ENCODE results near the gene CCDC71. TPM values are rescaled to one million over a fixed set of nuclear protein-coding genes. Genes with fewer than 3 reads are reported as not detected.

The CCDC71 gene
- total RNA-seq, 2 experiments from 2014 or later: 23.4 to 27.9 TPM

DNA sequence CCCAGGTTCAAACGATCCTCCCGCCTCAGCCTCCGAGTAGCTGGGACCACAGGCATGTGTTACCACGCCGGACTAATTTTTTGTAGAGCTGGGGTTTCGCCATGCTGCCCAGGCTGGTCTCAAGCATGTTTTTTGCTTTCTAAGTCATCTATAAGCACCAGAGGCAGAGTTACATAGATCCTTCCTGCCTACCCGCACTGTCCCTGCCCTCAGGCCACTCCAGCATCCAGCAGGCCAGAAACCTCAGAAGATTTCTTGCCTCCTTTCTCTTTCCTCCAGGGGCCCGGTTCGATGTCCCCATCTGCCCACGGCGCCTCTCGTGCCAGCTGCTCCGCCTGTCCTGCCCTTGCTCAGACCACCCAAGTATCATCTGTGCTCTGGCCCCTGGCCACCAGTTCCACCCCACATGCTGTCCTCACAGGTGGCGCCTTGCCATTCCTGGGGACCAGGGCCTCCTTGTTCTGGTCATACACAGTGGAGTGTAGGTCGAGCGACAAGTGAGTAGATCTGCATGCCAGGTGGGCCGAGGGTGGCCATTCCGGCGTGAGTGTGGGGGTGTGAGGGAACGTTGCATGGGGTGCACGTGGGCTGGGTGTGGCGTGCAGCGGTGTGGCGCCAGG is 32.6 kb upstream of the CCDC71 start:
- Histone ChIP-seq H4K20me1 (ENCODE audit: insufficient read depth, low read length) (no peaks in the 10 kb centered on the region), H3K36me3 (ENCODE audit: insufficient read depth, low read length) (no peaks in the 10 kb centered on the region), H3K9me2 (ENCODE audit: insufficient read depth, low read length) (no peaks in the 10 kb centered on the region), H2AFZ (ENCODE audit: low read length) (no peak overlapping the region), H3K9me3 (ENCODE audit: low read length) (no peaks in the 10 kb centered on the region), H3K79me2 (ENCODE audit: insufficient read depth, low read depth, low read length) (no peaks in the 10 kb centered on the region), H3K27ac (ENCODE audit: low read depth, low read length, poor library complexity, severe bottlenecking) (no peak overlapping the region), H3K4me1 (ENCODE audit: insufficient read depth, low read length, poor library complexity, severe bottlenecking) (no peaks in the 10 kb centered on the region), H3K4me3 (ENCODE audit: low read depth, low read length, poor library complexity, severe bottlenecking) (no peak overlapping the region), H3K4me2 (ENCODE audit: low read length) (no peak overlapping the region)
- ChIA-PET CTCF (ENCODE audit: unreplicated experiment) (no interaction called here), POLR2A (no interaction called here)
- no peak for DNase-seq (ENCODE audit: low spot score)
- no peak for TF ChIP-seq EZH2phosphoT487 (IDR thresholded peaks at IDR 0.05; ENCODE audit: borderline replicate concordance, low read depth, low read length)
- TF ChIP-seq, protein P1, sequence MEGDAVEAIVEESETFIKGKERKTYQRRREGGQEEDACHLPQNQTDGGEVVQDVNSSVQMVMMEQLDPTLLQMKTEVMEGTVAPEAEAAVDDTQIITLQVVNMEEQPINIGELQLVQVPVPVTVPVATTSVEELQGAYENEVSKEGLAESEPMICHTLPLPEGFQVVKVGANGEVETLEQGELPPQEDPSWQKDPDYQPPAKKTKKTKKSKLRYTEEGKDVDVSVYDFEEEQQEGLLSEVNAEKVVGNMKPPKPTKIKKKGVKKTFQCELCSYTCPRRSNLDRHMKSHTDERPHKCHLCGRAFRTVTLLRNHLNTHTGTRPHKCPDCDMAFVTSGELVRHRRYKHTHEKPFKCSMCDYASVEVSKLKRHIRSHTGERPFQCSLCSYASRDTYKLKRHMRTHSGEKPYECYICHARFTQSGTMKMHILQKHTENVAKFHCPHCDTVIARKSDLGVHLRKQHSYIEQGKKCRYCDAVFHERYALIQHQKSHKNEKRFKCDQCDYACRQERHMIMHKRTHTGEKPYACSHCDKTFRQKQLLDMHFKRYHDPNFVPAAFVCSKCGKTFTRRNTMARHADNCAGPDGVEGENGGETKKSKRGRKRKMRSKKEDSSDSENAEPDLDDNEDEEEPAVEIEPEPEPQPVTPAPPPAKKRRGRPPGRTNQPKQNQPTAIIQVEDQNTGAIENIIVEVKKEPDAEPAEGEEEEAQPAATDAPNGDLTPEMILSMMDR (conservative IDR thresholded peaks at IDR 0.05; ENCODE audit: low read length): no peak
- intact Hi-C loops (cut with micrococcal nuclease; ENCODE audit: unreplicated experiment): no loop called here
- no TSS peak for BruUV-seq (replicated peaks)

DNA sequence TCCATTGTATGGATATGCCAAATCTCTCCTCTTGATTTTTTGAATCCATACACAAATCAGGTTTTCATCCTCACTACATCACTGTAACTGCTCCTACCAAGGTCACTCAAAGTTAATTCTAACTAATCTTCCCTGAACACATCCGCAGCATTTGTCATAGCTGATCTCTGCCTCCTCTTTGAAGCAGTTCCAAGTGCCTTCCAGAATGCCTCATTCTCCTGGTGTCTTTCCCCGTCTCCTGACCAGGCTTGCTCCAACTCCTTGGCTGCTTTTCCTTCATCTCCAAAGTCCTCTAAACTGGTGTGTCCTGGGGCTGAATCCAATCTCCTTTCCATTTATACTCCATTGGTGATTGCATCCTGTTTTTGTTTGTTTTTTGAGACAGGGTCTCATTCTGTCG is 32.0 kb upstream of the CCDC71 start:
- no peak for TF ChIP-seq EZH2phosphoT487 (IDR thresholded peaks at IDR 0.05; ENCODE audit: borderline replicate concordance, low read depth, low read length)
- TF ChIP-seq, protein P1 (conservative IDR thresholded peaks at IDR 0.05; ENCODE audit: low read length): no peak
- no peaks in the 10 kb centered on the region for H3K9me2 ChIP-seq (ENCODE audit: insufficient read depth, low read length)
- H3K27ac ChIP-seq (ENCODE audit: low read depth, low read length, poor library complexity, severe bottlenecking): no peak overlapping the region
- H3K9me3 ChIP-seq (ENCODE audit: low read length): no peaks in the 10 kb centered on the region
- POLR2A ChIA-PET: interaction anchor here (1.0 kb wide), 1 partner anchor 12 kb away, joined by 3 read pairs; no protein-coding TSS in a partner anchor
- H3K4me1 ChIP-seq (ENCODE audit: insufficient read depth, low read length, poor library complexity, severe bottlenecking): no peaks in the 10 kb centered on the region
- H3K36me3 ChIP-seq (ENCODE audit: insufficient read depth, low read length): no peaks in the 10 kb centered on the region
- no peaks in the 10 kb centered on the region for H3K79me2 ChIP-seq (ENCODE audit: insufficient read depth, low read depth, low read length)
- CTCF ChIA-PET (ENCODE audit: unreplicated experiment): no interaction called here
- no peak overlapping the region for H3K4me3 ChIP-seq (ENCODE audit: low read depth, low read length, poor library complexity, severe bottlenecking)
- intact Hi-C loops (cut with micrococcal nuclease; ENCODE audit: unreplicated experiment): no loop called here
- no peaks in the 10 kb centered on the region for H4K20me1 ChIP-seq (ENCODE audit: insufficient read depth, low read length)
- no peak for DNase-seq (ENCODE audit: low spot score)
- BruUV-seq (replicated peaks): no TSS peak
- H2AFZ ChIP-seq (ENCODE audit: low read length): no peak overlapping the region
- H3K4me2 ChIP-seq (ENCODE audit: low read length): no peak overlapping the region

DNA sequence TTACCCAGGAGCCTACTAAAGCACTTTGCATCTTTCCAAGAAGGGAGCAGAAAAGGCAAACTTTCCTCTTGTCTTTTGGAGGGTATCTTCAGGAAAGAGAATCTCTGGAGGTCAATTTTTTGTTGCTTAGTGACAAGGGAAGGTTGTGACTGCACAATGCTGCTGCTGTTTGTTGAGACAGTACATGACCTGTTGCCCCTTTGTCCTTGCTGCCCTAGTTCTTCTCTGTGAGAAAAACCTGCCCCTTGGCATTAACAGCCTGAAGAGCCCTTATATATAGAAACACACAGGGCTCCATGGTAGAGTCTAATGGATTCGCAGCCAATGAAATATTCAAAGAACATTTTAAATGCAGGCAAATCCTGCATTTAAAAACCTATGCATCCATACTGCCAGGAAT is 25.6 kb upstream of the CCDC71 start:
- ChIA-PET POLR2A (no interaction called here), CTCF (ENCODE audit: unreplicated experiment) (no interaction called here)
- TF ChIP-seq, protein P1 (conservative IDR thresholded peaks at IDR 0.05; ENCODE audit: low read length): no peak
- TF ChIP-seq EZH2phosphoT487 (IDR thresholded peaks at IDR 0.05; ENCODE audit: borderline replicate concordance, low read depth, low read length): no peak
- Histone ChIP-seq H3K4me3 (ENCODE audit: low read depth, low read length, poor library complexity, severe bottlenecking) (no peak overlapping the region), H3K9me3 (ENCODE audit: low read length) (no peaks in the 10 kb centered on the region), H3K27ac (ENCODE audit: low read depth, low read length, poor library complexity, severe bottlenecking) (no peak overlapping the region), H3K4me1 (ENCODE audit: insufficient read depth, low read length, poor library complexity, severe bottlenecking) (no peaks in the 10 kb centered on the region), H4K20me1 (ENCODE audit: insufficient read depth, low read length) (no peaks in the 10 kb centered on the region), H3K79me2 (ENCODE audit: insufficient read depth, low read depth, low read length) (no peaks in the 10 kb centered on the region), H3K4me2 (ENCODE audit: low read length) (no peak overlapping the region), H3K36me3 (ENCODE audit: insufficient read depth, low read length) (no peaks in the 10 kb centered on the region), H2AFZ (ENCODE audit: low read length) (no peak overlapping the region), H3K9me2 (ENCODE audit: insufficient read depth, low read length) (no peaks in the 10 kb centered on the region)
- no TSS peak for BruUV-seq (replicated peaks)
- DNase-seq (ENCODE audit: low spot score): no peak
- intact Hi-C loops (cut with micrococcal nuclease; ENCODE audit: unreplicated experiment): no loop called here

Data from OCI-LY7 (cell line).